NCI-H1930 (cell line): ENCODE data around the gene NRXN3.
A peak's percentile ranks its signal among the peaks of the same experiment; 100 is the strongest.

Source experiments
- DNase-seq, 2 experiments: peaks; one replicate each; lab custom pipeline; 2025; lab: John Stamatoyannopoulos, UW

The NRXN3 gene

GRCh38 chr14:79467835-79468234 is 1297.7 kb downstream of the NRXN3 start:
- DNase-seq, result no peak

GRCh38 chr14:79468486-79468885 is 1298.3 kb downstream of the NRXN3 start:
- DNase-seq, result no peak

- no peak for DNase-seq
Measured at GRCh38 chr14:79473651-79474050, 1303.5 kb downstream of the NRXN3 start.

GRCh38 chr14:79475887-79476532 is 1305.8 kb downstream of the NRXN3 start:
- no peak for DNase-seq

- DNase-seq, result no peak
Measured at GRCh38 chr14:79476552-79476951, 1306.4 kb downstream of the NRXN3 start.

- DNase-seq, result no peak
Measured at GRCh38 chr14:79480212-79480611, 1310.0 kb downstream of the NRXN3 start.

- no peak for DNase-seq
Measured at GRCh38 chr14:79482825-79483224, 1312.7 kb downstream of the NRXN3 start.

- DNase-seq, result no peak
Measured at GRCh38 chr14:79483477-79484388, 1313.6 kb downstream of the NRXN3 start.

- no peak for DNase-seq
Measured at GRCh38 chr14:79487632-79488031, 1317.5 kb downstream of the NRXN3 start.

GRCh38 chr14:79491161-79491560 is 1321.0 kb downstream of the NRXN3 start:
- DNase-seq, result no peak

- DNase-seq, result no peak
Measured at GRCh38 chr14:79493081-79493645, 1323.0 kb downstream of the NRXN3 start.

GRCh38 chr14:79496701-79497100 is 1326.5 kb downstream of the NRXN3 start:
- DNase-seq, result peak; percentile 26 to 87

GRCh38 chr14:79500489-79500888 is 1330.3 kb downstream of the NRXN3 start:
- no peak for DNase-seq

- no peak for DNase-seq
Measured at GRCh38 chr14:79502136-79502750, 1332.1 kb downstream of the NRXN3 start.

- DNase-seq, result no peak
Measured at GRCh38 chr14:79502751-79503148, 1332.6 kb downstream of the NRXN3 start.

GRCh38 chr14:79510659-79511058 is 1340.5 kb downstream of the NRXN3 start:
- DNase-seq, result no peak

- no peak for DNase-seq
Measured at GRCh38 chr14:79511146-79511545, 1341.0 kb downstream of the NRXN3 start.

- no peak for DNase-seq
Measured at GRCh38 chr14:79513446-79513845, 1343.3 kb downstream of the NRXN3 start.

GRCh38 chr14:79514700-79515099 is 1344.5 kb downstream of the NRXN3 start:
- no peak for DNase-seq

GRCh38 chr14:79515158-79515557 is 1345.0 kb downstream of the NRXN3 start:
- no peak for DNase-seq

- no peak for DNase-seq
Measured at GRCh38 chr14:79516009-79516408, 1345.8 kb downstream of the NRXN3 start.

- DNase-seq, result no peak
Measured at GRCh38 chr14:79525416-79525815, 1355.2 kb downstream of the NRXN3 start.
